HG02885 (cell line): ENCODE measurements around the gene SLC6A17.

Experiments
- ATAC-seq: cut with Tn5 transposase; IDR thresholded peaks from one replicate; pipeline ENCODE4 v1.9.1; 2021; ENCODE audit warnings: mild to moderate bottlenecking; ENCODE audit not compliant: unreplicated experiment, poor library complexity

SLC6A17 gene

DNA sequence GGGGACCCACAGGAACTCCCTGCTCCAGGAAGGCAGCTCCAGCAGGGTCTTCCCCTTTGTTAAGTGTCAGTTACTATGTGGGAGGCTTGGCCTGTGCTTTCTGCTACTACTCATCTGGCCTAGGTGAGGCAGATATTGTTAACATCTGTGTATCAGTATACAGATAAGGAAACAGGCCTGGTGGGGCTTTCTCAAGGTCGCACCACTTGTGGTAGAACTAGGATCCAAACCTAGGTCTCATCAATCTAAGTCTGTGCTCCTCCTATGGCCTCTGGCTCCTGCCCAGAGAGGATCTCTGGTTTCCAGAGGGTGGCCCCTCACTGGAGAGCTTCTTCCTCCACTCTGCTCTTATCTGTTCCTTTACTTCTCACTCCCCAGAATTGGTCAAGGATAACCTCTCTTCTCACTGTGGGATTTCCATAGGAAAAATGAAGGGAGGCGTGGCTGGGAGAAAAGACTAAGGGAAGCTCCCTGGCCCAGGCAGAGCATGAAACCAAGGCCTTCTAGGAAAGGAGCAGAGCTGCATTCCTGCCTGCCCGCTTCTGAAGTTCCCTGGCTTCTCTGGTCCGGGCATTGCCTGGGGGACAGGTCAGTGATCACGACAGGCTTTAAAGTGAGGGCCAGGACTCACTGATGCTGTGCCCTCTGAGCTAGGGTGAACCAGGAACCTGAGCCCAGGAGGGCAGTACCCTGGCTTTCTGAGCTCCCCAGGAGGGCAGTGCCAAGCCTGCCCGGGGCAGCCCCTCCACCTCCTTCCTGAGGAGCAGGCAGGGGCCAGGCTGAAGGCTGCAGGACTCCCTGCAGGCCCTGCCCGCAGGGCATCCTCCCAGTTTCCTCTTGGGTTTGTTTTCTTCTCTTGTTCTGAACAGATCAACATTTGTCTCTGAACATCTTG is 65.6 kb downstream of the SLC6A17 start:
- ATAC-seq = no peak

DNA sequence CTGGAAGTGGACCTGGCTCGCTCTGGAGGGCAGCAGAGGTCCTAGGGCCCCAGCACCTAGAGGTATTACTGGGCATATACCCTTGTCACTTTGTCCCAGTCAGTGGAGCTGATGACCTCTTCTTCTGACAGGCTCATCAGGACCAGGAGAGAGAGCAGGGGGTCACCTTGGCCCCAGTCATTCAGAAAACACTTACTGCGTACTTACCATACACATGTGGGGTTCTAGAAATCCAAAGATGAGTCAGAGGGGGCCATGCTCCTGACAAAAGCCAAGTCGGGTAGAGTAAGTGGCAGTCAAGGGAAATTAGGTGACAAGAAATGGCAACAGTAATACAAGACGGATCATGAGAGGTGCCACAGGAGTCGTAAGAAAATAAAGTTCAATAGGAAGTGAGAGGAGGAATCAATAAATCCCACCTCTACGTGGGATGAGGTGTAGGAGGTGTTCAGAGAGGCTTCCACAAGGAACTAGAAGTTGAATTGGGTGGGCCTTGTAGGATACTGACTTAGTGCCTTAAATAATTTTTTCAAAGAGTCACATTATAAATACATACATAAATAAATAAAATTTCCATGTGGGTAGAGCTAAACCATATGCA is 66.7 kb downstream of the SLC6A17 start:
- peak; percentile 50 for ATAC-seq

DNA sequence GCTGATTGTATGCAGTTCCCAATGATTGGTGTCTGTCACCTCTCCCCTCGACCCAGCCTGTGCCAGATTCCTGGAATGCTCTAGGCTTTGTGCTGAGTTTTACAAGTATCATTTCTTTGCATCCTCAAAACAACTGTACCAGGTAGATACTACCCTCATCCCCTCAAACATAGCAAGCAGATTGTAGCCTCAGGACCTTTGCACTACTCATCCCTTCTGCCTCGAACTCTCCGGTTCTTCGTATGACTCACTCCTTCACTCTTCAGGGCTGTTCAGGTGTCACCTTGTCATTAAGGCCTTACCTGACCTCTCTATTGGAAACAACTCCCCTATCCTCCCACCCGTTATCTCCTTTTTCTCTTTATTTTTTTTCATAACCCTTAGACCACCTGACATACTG is 67.8 kb downstream of the SLC6A17 start:
- ATAC-seq = no peak

DNA sequence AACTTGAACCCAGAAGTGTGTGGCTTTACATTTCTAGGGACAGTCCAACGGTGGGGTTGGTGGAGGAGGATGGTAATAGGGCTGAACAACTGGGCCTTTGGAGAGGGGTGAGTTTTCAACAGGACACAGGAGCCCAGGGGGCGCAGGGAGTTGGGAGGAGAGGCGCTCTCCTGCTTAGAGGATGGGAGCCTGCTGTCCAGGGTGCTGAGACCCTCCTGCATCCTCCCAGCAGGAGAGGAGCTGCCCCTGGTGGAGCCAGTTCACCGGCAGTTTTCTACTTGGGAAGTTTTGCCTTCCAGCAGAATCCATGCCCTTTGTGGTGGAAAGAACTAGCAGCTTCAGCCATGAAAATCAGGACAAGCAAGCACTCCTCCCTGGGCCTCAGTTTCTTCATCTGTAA is 68.4 kb downstream of the SLC6A17 start:
- no peak for ATAC-seq

DNA sequence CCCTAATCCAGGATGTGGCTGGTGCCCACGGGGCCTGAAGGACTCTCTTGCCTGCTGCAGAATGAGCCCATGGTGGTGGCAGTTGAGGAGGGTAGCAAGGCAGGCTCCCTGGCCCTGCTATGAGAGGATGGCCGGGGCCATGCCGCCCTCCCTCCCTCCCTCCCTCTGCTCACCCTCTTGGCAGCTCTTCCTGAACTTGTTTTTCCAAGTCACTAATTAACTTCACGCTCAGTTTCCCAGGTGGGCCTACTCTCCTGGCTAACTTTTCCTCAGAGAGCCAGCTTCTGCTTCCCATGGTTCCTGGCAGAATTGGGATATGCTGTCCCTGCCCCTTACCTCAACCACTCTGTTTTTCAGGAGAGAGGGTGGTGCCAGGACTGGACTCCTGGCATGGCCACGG is 70.0 kb downstream of the SLC6A17 start:
- no peak for ATAC-seq

DNA sequence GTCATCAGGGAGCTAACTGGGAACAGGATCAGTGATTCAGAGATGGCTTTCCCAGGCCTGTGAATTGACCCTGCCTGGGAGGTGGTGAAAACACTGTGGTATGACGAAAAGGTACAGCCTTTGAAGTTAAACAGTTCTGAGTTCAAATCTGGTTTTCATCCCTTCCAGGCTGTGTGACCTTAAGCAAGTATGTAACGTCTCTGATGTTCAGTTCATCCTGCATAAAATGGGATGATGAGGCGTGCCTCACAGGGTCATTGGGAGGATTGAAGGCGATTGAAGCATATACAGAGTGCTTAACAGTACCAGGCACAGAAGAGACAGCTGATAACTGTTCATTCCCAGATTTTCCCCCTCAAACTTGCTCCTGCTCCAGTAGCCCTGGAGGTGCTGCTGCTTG is 70.8 kb downstream of the SLC6A17 start:
- no peak for ATAC-seq

DNA sequence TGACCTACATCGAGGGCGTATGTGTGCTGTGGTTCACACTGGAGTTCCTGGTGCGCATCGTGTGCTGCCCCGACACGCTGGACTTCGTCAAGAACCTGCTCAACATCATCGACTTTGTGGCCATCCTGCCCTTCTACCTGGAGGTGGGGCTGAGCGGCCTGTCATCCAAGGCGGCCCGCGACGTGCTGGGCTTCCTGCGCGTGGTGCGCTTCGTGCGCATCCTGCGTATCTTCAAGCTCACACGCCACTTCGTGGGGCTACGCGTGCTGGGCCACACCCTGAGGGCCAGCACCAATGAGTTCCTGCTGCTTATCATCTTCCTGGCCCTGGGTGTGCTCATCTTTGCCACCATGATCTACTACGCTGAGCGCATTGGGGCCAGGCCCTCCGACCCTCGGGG is 72.8 kb downstream of the SLC6A17 start:
- ATAC-seq = no peak

DNA sequence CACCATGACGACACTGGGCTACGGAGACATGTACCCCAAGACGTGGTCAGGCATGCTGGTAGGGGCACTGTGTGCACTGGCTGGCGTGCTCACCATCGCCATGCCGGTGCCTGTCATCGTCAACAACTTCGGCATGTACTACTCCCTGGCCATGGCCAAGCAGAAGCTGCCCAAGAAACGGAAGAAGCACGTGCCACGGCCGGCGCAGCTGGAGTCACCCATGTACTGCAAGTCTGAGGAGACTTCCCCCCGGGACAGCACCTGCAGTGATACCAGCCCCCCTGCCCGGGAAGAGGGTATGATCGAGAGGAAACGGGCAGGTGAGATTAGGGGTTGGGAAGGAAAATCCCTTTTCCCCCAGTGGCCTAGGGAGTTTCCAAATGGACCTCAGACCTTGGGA is 73.3 kb downstream of the SLC6A17 start:
- no peak for ATAC-seq

DNA sequence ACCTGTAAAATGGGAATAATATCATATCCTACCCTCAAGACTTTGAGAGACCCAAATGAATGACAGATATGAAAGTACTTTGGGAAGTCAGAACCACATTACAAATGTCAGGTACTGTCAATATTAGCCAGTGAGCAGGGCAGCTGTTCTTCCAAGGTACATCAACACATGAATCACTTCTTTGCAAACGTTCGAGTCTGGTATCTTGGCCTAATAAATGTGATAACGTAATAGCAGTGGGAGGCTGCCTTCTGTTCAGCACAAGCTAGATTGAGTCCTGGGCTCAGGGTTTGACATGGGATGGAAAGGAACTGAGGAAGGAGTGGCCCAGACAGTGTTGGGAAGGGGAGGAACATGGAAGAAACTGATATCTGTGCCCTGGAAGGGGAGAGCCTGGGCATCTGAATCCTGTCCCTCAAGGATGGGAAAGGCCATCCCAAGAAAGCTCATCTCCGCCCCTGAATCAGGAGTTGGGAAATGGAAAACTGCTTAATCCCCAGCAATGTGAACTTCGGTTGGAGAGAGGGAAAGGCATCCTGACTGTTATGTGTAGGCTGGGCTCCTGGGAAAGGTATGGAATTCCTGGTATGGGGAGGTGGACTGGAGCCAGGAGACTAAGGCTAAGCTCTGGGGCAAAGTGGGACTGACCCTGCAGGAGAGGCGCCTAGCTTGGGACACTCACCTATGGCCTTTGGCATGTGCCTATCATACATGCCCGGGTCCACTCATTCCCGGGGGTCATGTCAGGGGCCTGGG is 74.1 kb downstream of the SLC6A17 start:
- no peak for ATAC-seq

DNA sequence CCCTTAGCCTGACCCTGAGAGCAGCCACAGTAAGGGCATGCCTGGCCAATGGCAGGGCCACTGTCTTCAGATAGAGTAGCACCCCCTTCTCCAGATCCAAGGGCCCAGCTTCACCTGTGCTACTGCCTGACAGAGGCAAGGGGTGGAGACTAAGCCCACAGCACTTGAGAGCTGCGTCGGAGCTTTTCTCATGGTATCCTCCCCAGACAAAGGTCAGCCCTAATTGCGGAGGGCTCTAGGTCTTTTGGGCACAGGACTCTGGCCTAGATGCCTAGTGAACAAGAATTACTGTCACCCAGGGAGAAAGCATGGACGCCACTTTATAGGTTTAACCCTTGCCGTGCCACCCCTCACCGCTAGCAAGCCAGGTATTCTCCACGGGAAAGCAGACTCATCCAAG is 74.9 kb downstream of the SLC6A17 start:
- no peak for ATAC-seq

DNA sequence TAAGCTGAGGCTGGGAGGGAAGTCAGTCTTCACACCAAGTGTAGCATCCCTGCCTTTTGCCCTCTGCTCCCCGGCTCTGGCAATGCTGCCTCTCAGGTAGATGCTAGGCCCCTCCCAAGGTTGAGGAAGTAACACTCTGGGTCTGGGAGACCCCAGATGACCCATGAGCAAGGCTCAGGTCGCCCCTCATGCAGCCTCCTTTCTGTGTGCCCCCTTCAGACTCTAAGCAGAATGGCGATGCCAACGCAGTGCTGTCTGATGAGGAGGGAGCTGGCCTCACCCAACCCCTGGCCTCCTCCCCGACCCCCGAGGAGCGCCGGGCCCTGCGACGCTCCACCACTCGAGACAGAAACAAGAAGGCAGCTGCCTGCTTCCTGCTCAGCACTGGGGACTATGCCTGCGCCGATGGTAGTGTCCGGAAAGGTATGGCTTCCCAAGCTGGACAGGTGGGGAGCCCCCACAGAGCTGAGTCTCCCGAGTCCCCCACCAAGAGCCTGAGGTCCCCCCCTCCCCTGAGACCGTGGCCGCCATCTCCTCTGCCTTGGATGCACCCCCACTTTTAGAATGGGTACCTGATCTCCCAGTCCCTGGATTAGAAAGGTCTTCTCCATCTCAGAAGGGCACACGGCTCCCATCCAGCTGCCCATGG is 75.6 kb downstream of the SLC6A17 start:
- ATAC-seq = no peak

DNA sequence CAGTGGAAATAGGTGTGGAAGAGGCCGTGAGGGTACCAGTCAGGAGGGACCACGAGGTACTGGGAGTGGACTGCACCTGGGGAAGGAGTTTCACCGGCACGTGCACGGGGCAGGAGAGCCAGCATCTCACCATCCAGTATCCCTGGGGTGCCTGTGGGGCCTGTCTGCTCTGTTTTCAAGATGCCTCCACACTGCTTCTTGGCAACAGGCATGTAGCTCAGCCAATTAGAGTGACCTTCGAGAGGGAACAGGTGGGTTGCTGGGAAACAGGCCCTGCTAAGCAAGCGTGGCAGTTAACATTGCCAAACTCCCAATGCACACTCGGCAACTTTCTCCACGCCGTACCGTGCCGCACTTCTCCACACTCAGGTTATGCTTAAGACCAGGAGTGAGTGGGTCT is 77.5 kb downstream of the SLC6A17 start:
- no peak for ATAC-seq

DNA sequence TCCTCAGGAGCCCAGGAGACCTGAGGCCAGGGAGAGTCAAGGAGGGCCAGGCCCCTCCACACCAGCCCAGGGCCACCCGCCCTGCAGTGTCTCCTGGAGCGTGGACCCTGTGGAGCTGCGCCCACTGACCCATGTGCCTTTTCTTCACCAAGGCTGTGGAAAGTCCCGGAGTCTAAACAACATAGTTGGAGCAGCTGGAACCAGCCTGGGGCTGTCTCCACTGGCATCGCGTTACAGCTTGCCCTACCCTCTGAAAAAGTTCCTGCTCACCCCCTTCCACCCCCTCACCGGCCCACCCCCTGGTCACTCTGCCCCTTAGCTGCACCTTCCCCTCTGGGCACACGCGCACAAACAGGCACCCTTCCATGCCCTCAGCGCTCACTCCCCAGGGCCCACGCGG is 78.1 kb downstream of the SLC6A17 start:
- no peak for ATAC-seq

DNA sequence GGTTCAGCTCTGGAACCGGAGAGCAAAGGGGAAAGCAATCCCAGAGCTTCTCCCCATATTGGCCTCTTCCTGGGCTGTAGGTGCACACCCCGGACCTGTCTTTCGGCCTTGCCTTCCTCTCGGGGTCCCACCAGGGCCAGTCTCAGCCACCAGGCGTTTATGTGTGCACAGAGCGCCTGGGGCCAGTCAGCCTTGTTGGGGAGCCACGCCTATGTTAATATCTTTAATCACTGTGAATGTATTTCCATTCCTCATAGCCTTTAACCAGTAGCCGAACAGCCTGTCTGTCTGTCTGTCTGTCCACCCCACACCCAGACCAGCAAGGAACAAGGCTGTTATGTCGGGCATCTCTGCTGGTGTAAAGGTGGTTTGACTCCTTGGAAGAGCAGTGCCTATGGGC is 78.6 kb downstream of the SLC6A17 start:
- no peak for ATAC-seq

DNA sequence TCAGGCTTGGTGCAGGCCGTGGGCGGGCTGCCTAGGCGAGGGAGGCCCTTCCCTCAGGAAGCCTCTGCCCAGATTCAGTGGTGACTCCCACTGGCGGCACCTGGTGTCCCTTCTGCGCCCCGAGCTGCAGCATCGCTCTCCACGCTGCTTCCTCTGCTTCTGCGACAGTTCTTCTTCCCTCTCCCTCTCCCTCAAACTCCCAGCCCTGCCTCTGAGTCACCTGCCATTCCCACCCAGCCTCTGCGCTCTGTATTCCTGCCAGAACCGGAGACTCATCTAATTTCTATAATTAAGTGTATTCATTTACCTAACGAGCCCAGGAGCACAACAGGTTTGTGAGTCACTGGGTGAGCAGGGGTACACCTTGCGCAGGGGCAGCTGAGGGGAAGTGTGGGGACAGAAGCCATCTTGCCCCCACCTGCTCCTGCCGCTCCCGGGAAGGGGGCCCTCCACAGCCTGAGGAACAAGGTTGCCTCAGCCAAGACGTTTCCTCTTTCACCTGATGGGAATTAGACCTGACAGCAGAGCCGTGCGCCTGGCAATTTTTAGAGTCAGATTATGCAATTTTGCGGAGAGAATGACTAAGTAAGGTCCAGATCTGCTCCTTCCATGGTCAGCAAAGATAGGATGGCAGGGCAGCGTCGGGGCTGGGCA is 79.2 kb downstream of the SLC6A17 start:
- no peak for ATAC-seq

DNA sequence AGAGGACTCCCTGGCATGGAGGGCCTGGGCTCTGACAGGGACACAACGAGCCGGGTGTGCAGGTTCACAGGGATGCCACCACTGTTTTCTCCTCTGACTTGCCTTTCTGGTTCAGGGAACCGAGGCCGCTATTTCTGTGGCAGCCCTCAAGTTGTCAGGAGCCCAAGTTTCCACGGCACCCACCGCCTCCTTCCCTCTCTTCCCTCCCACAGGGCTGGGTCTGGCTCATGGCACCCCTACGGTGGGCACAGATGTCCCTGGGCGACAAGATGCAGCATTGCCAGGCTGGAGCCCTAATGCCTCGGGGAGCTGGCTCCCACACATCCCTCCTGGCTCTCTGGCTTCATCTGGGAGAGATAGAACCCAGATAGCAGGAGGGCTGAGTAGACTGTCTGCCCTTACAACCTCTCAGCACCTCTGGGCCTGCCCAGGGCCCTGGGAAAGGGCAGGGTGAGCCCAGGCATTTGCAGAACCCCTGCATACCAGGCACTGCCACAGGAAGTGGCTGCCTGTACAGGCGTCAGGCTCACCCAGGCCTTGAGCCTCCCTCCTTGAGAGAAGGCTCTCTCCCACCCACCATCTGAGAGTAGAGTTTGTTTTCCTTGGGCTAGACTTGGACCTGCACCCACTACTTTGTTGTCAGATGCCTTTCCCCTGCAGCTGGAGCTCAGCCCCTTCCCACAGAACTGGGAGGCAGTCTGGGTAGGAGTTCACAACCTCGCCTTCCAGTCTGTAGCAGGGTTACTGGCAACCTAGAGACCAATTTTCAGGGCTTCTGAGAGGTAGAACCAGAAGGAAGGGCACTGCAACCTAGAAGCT is 80.3 kb downstream of the SLC6A17 start:
- ATAC-seq = no peak

DNA sequence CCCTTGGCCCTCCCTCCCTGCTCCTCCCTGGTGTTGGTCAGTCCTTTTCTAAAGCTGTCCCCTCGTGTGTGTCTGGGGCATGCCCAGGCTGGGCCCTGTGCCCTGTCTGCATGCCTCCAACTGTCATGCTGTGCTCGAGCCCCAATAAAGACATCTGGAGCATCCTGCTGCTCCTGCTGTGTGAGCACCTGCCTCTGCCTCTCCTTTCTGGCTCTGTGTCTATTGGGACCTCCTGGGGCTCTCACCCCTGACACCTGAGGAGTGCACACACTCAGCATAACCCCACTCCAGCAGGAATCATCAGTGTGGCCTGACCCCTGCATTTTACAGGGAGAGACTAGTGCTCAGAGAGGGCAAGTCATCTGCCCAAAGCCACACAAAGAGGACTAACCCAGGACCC is 83.6 kb downstream of the SLC6A17 start:
- ATAC-seq = no peak

DNA sequence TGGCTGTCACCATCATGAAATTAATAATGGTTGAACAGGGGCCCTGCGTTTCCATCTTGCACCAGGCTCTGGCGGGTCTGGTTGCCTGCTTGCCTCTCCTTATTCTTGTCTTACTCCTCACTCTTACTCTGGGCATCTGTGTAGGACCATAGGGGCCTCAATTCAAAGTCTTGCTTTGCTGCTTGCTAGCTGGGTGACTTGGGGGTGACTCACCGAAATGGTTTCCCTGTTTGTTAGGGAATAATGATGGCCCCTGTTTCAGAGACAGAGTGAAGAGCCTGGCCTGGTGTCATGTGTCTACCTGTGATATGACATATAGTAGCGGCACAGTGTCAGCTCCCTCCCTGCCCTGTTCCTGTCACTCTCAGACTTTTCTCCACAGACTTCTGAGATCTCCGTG is 84.4 kb downstream of the SLC6A17 start:
- no peak for ATAC-seq

DNA sequence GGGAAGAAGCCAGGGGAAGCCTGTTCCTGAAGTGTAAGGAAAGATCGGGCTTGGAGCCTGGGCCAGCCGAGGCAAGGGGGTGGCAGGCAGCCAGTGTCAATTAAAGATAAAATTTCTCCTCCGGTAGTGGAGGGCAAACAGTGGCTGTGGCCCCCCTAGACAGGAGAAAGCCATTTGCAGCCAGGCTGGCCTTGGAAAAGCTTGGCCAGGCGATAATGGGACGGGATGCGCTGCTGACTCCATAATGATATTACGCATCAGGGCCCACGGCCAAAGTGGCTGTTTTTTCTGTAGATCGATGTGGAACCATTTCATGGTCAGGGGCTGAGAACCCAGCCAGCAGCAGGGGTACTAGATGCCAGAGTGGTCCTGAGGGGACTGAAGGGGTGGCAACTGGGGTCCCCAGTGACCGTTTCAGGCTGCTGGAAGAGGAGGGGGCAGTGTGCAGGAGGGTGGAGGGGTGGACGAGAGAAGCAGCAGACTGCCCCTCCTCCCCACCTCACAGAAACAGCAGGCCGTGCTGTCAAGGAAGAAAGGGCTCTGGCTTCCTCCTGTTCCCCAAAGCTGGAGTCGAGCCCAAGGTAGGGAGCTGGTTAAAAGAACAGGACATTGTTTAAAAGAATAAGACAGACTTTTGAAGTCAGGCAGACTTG is 85.0 kb downstream of the SLC6A17 start:
- ATAC-seq = no peak
